SK-N-SH treated with all-trans-retinoic acid at 6 μM for 48 hours (cell line): ENCODE data around the gene AVPR1B.
"Not testable (repeated sequence)": the region's sequence is repeated elsewhere in the genome, so short reads cannot be mapped to it uniquely, and the experiment has no call there.

ENCODE experiments used
- CREB5 ChIP-seq: fragments of 250-450 bp; sonication (Bioruptor Pico); IDR thresholded peaks from 2 replicates; pipeline ENCODE4 v1.5.1; 2020; ENCODE audit warnings: low read depth, mild to moderate bottlenecking, moderate library complexity
- CSDC2 ChIP-seq: fragments of 250-450 bp; sonication (Bioruptor Pico); IDR thresholded peaks from 2 replicates; pipeline ENCODE4 v1.5.0; 2020; ENCODE audit warnings: mild to moderate bottlenecking, moderate library complexity
- ESRRG ChIP-seq: fragments of 250-450 bp; sonication (Bioruptor Pico); IDR thresholded peaks from 2 replicates; pipeline ENCODE4 v1.6.1; 2021; ENCODE audit warnings: mild to moderate bottlenecking
- ISL1 ChIP-seq: fragments of 250-450 bp; sonication (Bioruptor Pico); IDR thresholded peaks from 2 replicates; pipeline ENCODE4 v2.1.2; 2022; ENCODE audit warnings: mild to moderate bottlenecking, moderate library complexity
- PATZ1 ChIP-seq: fragments of 250-450 bp; sonication (Bioruptor Pico); IDR thresholded peaks from 2 replicates; pipeline ENCODE4 v1.8.0; 2020; ENCODE audit warnings: mild to moderate bottlenecking, moderate library complexity, borderline replicate concordance
- RARB ChIP-seq: fragments of 250-450 bp; sonication (Bioruptor Pico); IDR thresholded peaks from 2 replicates; pipeline ENCODE4 v1.8.0; 2021; ENCODE audit warnings: mild to moderate bottlenecking, moderate library complexity
- ZFP3 ChIP-seq: fragments of 250-450 bp; sonication (Bioruptor Pico); IDR thresholded peaks from 2 replicates; pipeline ENCODE4 v1.5.0; 2020; ENCODE audit warnings: mild to moderate bottlenecking, moderate library complexity
- ZFP30 ChIP-seq: fragments of 450-650 bp; formaldehyde crosslinking; IDR thresholded peaks from 2 replicates; pipeline ENCODE4 v1.5.0; 2022; ENCODE audit warnings: mild to moderate bottlenecking, moderate library complexity
- ZNF565 ChIP-seq: fragments of 450-650 bp; formaldehyde crosslinking; conservative IDR thresholded peaks from 2 replicates; pipeline ENCODE4 v1.5.0; 2020; ENCODE audit warnings: low read depth, mild to moderate bottlenecking, moderate library complexity

DNA sequence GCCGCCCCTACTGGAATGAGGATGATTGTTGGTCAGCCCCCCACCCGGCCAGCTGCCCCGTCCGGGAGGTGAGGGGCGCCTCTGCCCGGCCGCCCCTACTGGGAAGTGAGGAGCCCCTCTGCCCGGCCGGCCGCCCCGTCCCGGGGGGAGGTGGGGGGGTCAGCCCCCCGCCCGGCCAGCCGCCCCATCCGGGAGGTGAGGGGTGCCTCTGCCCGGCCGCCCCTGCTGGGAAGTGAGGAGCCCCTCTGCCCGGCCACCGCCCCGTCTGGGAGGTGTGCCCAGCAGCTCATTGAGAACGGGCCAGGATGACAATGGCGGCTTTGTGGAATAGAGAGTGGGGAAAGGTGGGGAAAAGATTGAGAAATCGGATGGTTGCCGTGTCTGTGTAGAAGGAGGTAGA is 52.7 kb downstream of the AVPR1B start:
- TF ChIP-seq CSDC2 (CRISPR knock-in tag); ZFP3; CREB5 (CRISPR knock-in tag); ZFP30 (CRISPR knock-in tag); RARB (CRISPR knock-in tag); ISL1 (CRISPR knock-in tag); PATZ1 (CRISPR knock-in tag); ZNF565 (CRISPR knock-in tag); ESRRG (CRISPR knock-in tag): not testable (repeated sequence)
